B cell (primary cell): ENCODE measurements around the gene HSD11B2. TPM values are rescaled to one million over a fixed set of nuclear protein-coding genes. Genes with fewer than 3 reads are reported as not detected.

Source experiments
- ATAC-seq: fragments of 200-7000 bp; cut with Tn5 transposase; one replicate; pipeline ENCODE4 v1.10.0; 2021; ENCODE audit warnings: low read depth, mild to moderate bottlenecking, moderate number of reproducible peaks, moderate library complexity
- CTCF ChIA-PET: fragments of 350-600 bp; sonication (Branson Sonifier 250); formaldehyde crosslinking; loops from one replicate; lab custom pipeline; 2021; ENCODE audit warnings: antibody characterized with exemption, inconsistent platforms; lab: Charles Lee
- POLR2A ChIA-PET: fragments of 350-600 bp; sonication (Branson Sonifier 250); formaldehyde crosslinking; loops from one replicate; lab custom pipeline; 2021; ENCODE audit warnings: antibody characterized with exemption; lab: Charles Lee
- DNase-seq: peaks from one replicate; pipeline ENCODE4 v3.0.0; 2013
- H2AFZ ChIP-seq: 2 replicates; pipeline ENCODE4 v1.6.1; 2012; ENCODE audit warnings: mild to moderate bottlenecking, low read depth, low read length; ENCODE audit not compliant: insufficient read depth, poor library complexity, severe bottlenecking
- H3K27ac ChIP-seq, 2 donors: 1 replicate in 1 of 2; 2 replicates in 1 of 2; pipeline ENCODE4 v1.5.1; 2012 to 2013; ENCODE audit warnings: low read length in 2 of 2, mild to moderate bottlenecking in 2 of 2, moderate library complexity in 1 of 2
- H3K27me3 ChIP-seq, 4 experiments: fragments of 200-600 bp in 1 of 4; sonication (generic) in 1 of 4; replicated peaks in 1 of 4; 1 replicate in 2 of 4; 2 replicates in 2 of 4; pipeline versions ENCODE4 v1.6.1 to v1.7.0; 2013 to 2016; ENCODE audit warnings: low read length in 3 of 4, mild to moderate bottlenecking in 2 of 4, mixed read lengths in 1 of 4, moderate library complexity in 1 of 4; ENCODE audit not compliant: insufficient read depth in 4 of 4, control insufficient read depth in 3 of 4; ENCODE audit errors: control extremely low read depth in 1 of 4
- H3K36me3 ChIP-seq, 2 experiments: replicated peaks in 1 of 2; 1 replicate in 1 of 2; 2 replicates in 1 of 2; pipeline versions ENCODE4 v1.6.1 to v1.7.1; 2013; ENCODE audit warnings: low read length in 1 of 2; ENCODE audit not compliant: insufficient read depth in 2 of 2, control insufficient read depth in 1 of 2; ENCODE audit errors: control extremely low read depth in 1 of 2, extremely low read depth in 1 of 2
- H3K4me1 ChIP-seq, 2 donors: fragments of 200-600 bp in 1 of 2; sonication (generic) in 1 of 2; 1 replicate in 1 of 2; 2 replicates in 1 of 2; pipeline versions ENCODE4 v1.5.1 to v1.6.1; 2013 to 2017; ENCODE audit warnings: low read length in 2 of 2; ENCODE audit not compliant: control insufficient read depth in 2 of 2, insufficient read depth in 2 of 2
- H3K4me2 ChIP-seq: replicated peaks from 2 replicates; pipeline ENCODE3; 2012; ENCODE audit warnings: mild to moderate bottlenecking, low read depth, low read length; ENCODE audit not compliant: poor library complexity, severe bottlenecking
- H3K4me3 ChIP-seq, 5 experiments: fragments of 200-600 bp in 1 of 5; sonication (generic) in 1 of 5; 1 replicate in 3 of 5; 2 replicates in 2 of 5; pipeline versions ENCODE4 v1.5.1 to v1.7.0; 2011 to 2016; ENCODE audit warnings: low read length in 4 of 5, mild to moderate bottlenecking in 4 of 5, low read depth in 2 of 5, control low read depth in 1 of 5, moderate library complexity in 1 of 5; ENCODE audit not compliant: insufficient read depth in 1 of 5; ENCODE audit errors: control extremely low read depth in 1 of 5, extremely low read depth in 1 of 5
- H3K79me2 ChIP-seq: fragments of 200-600 bp; sonication (generic); one replicate; pipeline ENCODE4 v1.6.0; 2016; ENCODE audit warnings: low read length; ENCODE audit not compliant: control insufficient read depth, insufficient read depth
- H3K9ac ChIP-seq: fragments of 200-600 bp; sonication (generic); 2 replicates; pipeline ENCODE4 v1.6.1; 2017; ENCODE audit warnings: mild to moderate bottlenecking, low read length, moderate library complexity
- H3K9me3 ChIP-seq, 3 donors: one replicate each; pipeline versions ENCODE4 v1.6.1 to v1.7.1; 2013; ENCODE audit warnings: low read length in 2 of 3; ENCODE audit not compliant: control insufficient read depth in 2 of 3, insufficient read depth in 1 of 3; ENCODE audit errors: control extremely low read depth in 1 of 3
- H4K20me1 ChIP-seq: 2 replicates; pipeline ENCODE4 v1.6.0; 2012; ENCODE audit warnings: mild to moderate bottlenecking, low read length; ENCODE audit not compliant: insufficient read depth, control insufficient read depth, poor library complexity, severe bottlenecking
- H3K27ac Mint-ChIP-seq: one replicate; pipeline ENCODE4 v1.8.0; 2021; ENCODE audit warnings: mixed read lengths
- H3K27me3 Mint-ChIP-seq: one replicate; pipeline ENCODE4 v1.8.0; 2021; ENCODE audit warnings: mixed read lengths
- H3K4me1 Mint-ChIP-seq: one replicate; pipeline ENCODE4 v1.8.0; 2021; ENCODE audit warnings: mixed read lengths
- H3K4me3 Mint-ChIP-seq: one replicate; pipeline ENCODE4 v1.8.0; 2021; ENCODE audit warnings: mixed read lengths
- H3K9me3 Mint-ChIP-seq: one replicate; pipeline ENCODE4 v1.8.0; 2022; ENCODE audit warnings: mixed read lengths; ENCODE audit not compliant: insufficient read depth
- EZH2 ChIP-seq: IDR thresholded peaks from 2 replicates; pipeline ENCODE4 v1.6.1; 2012; ENCODE audit warnings: borderline replicate concordance, low read depth, mild to moderate bottlenecking, moderate library complexity, low read length; ENCODE audit not compliant: insufficient read depth, poor library complexity, severe bottlenecking
- WGBS: methylation state at CpG from one replicate; pipeline ENCODE4 v1.1.5; 2013; ENCODE audit warnings: missing lambda C conversion rate; ENCODE audit not compliant: insufficient coverage; 5-methylcytosine and 5-hydroxymethylcytosine counted together
- intact Hi-C: fragments of 100-400 bp; cut with micrococcal nuclease; formaldehyde crosslinking; loops from one replicate; pipeline ENCODE4 v1.10.0; 2022
- polyA plus RNA-seq: library from polyadenylated mRNA; depleted of rRNA; stranded (reverse); fragments of >200 nt; gene quantifications from 2 replicates; pipeline ENCODE4 v1.2.3, GENCODE V29; 2012
- total RNA-seq, 2 donors: library from RNA; stranded (reverse); fragments of 120-200 nt in 1 of 2; gene quantifications; 1 replicate in 1 of 2; 2 replicates in 1 of 2; pipeline versions ENCODE4 v1.2.3 to v1.2.4, GENCODE V29; 2013 to 2022
- TF ChIP-seq, protein P1 (sequence below): fragments of 200-600 bp; IDR thresholded peaks from one replicate; pipeline ENCODE4 v1.8.0; 2022; ENCODE audit warnings: antibody characterized with exemption, mild to moderate bottlenecking

The HSD11B2 gene
- total and polyA plus RNA-seq, 2 donors (not counting 1 experiment from before 2014, with no cell fraction given), result 0.09 TPM; not detected in 1

DNA sequence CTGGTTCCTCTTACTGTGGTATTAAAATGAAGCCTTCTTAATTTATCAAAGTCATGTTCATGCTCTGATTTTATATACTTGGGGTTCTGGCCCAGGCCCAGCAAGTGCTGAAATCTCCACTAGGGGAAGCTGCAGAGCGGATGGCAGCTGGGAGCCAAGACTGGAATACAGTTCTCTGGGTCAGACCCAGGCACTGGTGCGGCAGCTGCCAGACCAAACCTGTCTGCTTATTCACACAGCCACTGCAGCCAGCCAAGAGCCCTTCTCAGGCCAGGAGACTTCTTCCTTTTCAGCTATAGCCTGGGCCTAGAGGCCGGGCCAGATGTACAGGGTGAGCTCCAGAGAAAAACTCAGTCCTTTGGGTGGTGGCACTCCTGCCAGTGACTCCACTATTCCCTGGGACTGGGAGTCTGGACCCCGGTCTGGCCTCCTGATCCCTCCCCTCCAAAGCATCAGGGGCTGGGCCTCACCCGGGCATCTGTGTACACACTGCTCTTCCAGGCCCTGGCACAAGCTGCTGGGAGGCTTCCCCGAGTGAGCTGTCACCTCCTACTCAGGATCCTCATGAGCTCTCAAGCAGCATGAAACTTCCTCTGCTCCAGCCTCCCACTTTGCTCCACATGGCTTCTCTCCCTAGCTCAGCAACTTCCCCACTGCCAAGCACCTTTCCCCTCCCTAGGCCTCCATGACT, 25.6 kb downstream of the HSD11B2 start:
- H3K9me3 ChIP-seq, result no peaks in the 10 kb centered on the region
- H3K9ac ChIP-seq, result no peak overlapping the region
- Mint-ChIP-seq H3K4me3 (no peak overlapping the region), H3K27ac (no peak overlapping the region), H3K9me3 (no peaks in the 10 kb centered on the region), H3K27me3 (no peaks in the 10 kb centered on the region), H3K4me1 (peaks cover 16% of the 10 kb centered on the region)
- H2AFZ ChIP-seq, result no peak overlapping the region
- DNase-seq, result no peak
- POLR2A ChIA-PET, result no interaction called here
- WGBS, result 90% methylated on average over 6 of the region's 6 CpGs
- H3K36me3 ChIP-seq, result peaks cover 0 to 66% of the 10 kb centered on the region in 2 experiments
- no peaks in the 10 kb centered on the region for H3K27me3 ChIP-seq
- no peak overlapping the region for H3K4me2 ChIP-seq
- peaks cover 49% of the 10 kb centered on the region for H3K79me2 ChIP-seq
- H3K4me3 ChIP-seq, result no peak overlapping the region
- H3K4me1 ChIP-seq, result peaks cover 0 to 10% of the 10 kb centered on the region in 2 donors
- peaks cover 96% of the 10 kb centered on the region for H4K20me1 ChIP-seq
- ATAC-seq, result no peak
- intact Hi-C loops, result no loop called here
- no peak overlapping the region for H3K27ac ChIP-seq
- CTCF ChIA-PET, result interaction anchor here (0.6 to 2.8 kb wide), 4 partner anchors 9 to 176 kb away, joined by 3 to 10 read pairs (median 7); no protein-coding TSS in a partner anchor
- TF ChIP-seq, protein P1, sequence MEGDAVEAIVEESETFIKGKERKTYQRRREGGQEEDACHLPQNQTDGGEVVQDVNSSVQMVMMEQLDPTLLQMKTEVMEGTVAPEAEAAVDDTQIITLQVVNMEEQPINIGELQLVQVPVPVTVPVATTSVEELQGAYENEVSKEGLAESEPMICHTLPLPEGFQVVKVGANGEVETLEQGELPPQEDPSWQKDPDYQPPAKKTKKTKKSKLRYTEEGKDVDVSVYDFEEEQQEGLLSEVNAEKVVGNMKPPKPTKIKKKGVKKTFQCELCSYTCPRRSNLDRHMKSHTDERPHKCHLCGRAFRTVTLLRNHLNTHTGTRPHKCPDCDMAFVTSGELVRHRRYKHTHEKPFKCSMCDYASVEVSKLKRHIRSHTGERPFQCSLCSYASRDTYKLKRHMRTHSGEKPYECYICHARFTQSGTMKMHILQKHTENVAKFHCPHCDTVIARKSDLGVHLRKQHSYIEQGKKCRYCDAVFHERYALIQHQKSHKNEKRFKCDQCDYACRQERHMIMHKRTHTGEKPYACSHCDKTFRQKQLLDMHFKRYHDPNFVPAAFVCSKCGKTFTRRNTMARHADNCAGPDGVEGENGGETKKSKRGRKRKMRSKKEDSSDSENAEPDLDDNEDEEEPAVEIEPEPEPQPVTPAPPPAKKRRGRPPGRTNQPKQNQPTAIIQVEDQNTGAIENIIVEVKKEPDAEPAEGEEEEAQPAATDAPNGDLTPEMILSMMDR, result no peak
- no peak for TF ChIP-seq EZH2

DNA sequence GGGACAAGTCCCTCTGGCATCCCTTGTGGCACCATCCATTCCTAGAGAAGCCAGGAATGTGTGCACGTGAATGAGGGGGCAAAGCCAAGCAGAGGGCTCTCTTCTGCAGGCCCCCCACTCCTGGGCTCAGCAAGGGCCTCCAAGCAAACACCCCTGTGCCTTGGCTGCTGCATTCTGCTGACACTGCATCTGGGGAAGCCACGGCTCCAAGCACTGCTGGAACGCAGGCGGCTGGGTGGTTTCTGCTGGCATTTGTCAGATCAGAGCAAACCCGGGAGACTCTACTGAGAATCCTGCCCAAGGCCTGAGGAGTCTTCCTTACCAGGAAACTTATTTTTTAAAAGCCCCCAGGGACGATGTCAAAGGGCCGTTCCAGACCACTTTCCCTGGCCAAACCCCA, 26.7 kb downstream of the HSD11B2 start:
- ChIA-PET CTCF (interaction anchor here (0.9 to 2.8 kb wide), 3 partner anchors 8 to 30 kb away, joined by 3 to 9 read pairs (median 3); partner anchors contain the start of gene ATP6V0D1), POLR2A (no interaction called here)
- peaks cover 0 to 10% of the 10 kb centered on the region in 2 donors for H3K4me1 ChIP-seq
- Mint-ChIP-seq H3K27ac (no peak overlapping the region), H3K4me3 (no peak overlapping the region), H3K4me1 (peaks cover 17% of the 10 kb centered on the region), H3K9me3 (no peaks in the 10 kb centered on the region), H3K27me3 (no peaks in the 10 kb centered on the region)
- 95% methylated on average over 7 of the region's 7 CpGs for WGBS
- peaks cover 53% of the 10 kb centered on the region for H3K79me2 ChIP-seq
- intact Hi-C loops, result no loop called here
- no peak overlapping the region for H3K9ac ChIP-seq
- H2AFZ ChIP-seq, result no peak overlapping the region
- H4K20me1 ChIP-seq, result peaks cover 99% of the 10 kb centered on the region
- H3K4me3 ChIP-seq, result no peak overlapping the region
- TF ChIP-seq EZH2, result no peak
- TF ChIP-seq, protein P1, result no peak
- no peaks in the 10 kb centered on the region for H3K27me3 ChIP-seq
- DNase-seq (no peak), ATAC-seq (no peak)
- no peaks in the 10 kb centered on the region for H3K9me3 ChIP-seq
- H3K36me3 ChIP-seq, result peaks cover 0 to 66% of the 10 kb centered on the region in 2 experiments
- H3K27ac ChIP-seq, result no peak overlapping the region
- H3K4me2 ChIP-seq, result no peak overlapping the region
